ENCODE data around the gene MKNK2.

The MKNK2 gene

GRCh38 chr19:2064788-2065524 is 13.9 kb upstream of the MKNK2 start:
- TF ChIP-seq ZFX (IDR thresholded peaks at IDR 0.05): no peak
- TF ChIP-seq CTCF (conservative IDR thresholded peaks at IDR 0.05): no peak
- H3K27ac ChIP-seq: no peak overlapping the region

- no peak overlapping the region for H3K27ac ChIP-seq
- no peak for TF ChIP-seq CTCF (conservative IDR thresholded peaks at IDR 0.05)
- TF ChIP-seq ZFX (IDR thresholded peaks at IDR 0.05): no peak
Observed at GRCh38 chr19:2064395-2064787, 13.3 kb upstream of the MKNK2 start.

- H3K27ac ChIP-seq: no peak overlapping the region
- no peak for TF ChIP-seq CTCF (conservative IDR thresholded peaks at IDR 0.05)
Observed at GRCh38 chr19:2063824-2064223, 12.8 kb upstream of the MKNK2 start.

GRCh38 chr19:2062770-2063169 is 11.7 kb upstream of the MKNK2 start:
- TF ChIP-seq ZFX (IDR thresholded peaks at IDR 0.05): no peak

GRCh38 chr19:2062389-2062729 is 11.3 kb upstream of the MKNK2 start:
- H3K27ac ChIP-seq: peak overlapping the region; percentile 95
- no peak for TF ChIP-seq CTCF (conservative IDR thresholded peaks at IDR 0.05)
- no peak for TF ChIP-seq ZFX (IDR thresholded peaks at IDR 0.05)

More at GRCh38 chr19:2062770-2063169, 11.7 kb upstream of the MKNK2 start:
- H3K27ac ChIP-seq: peak overlapping the region; percentile 95; the same call in 1 of the 2 replicates

GRCh38 chr19:2061495-2062388 is 10.7 kb upstream of the MKNK2 start:
- TF ChIP-seq CTCF (conservative IDR thresholded peaks at IDR 0.05) (no peak), ZFX (IDR thresholded peaks at IDR 0.05) (peak; percentile 75; the same call in 1 of the 2 replicates)

GRCh38 chr19:2060884-2061494 is 9.9 kb upstream of the MKNK2 start:
- TF ChIP-seq ZFX (IDR thresholded peaks at IDR 0.05): peak; percentile 12; the same call in 1 of the 2 replicates
- TF ChIP-seq CTCF (conservative IDR thresholded peaks at IDR 0.05): no peak
- peak overlapping the region; percentile 95 for H3K27ac ChIP-seq

More at GRCh38 chr19:2061495-2062388, 10.7 kb upstream of the MKNK2 start:
- H3K27ac ChIP-seq: peak overlapping the region; percentile 95
